ENCODE measurements around the gene ANKRD11. TPM values are rescaled to one million over a fixed set of nuclear protein-coding genes. Genes with fewer than 3 reads are reported as not detected.
A peak's percentile ranks its signal among the peaks of the same experiment; 100 is the strongest.

The ANKRD11 gene
- total and polyA plus RNA-seq, 12 donors, result 47.7 to 93.6 (median 66.2) TPM

GRCh38 chr16:89278441-89279240, 211.7 kb downstream of the ANKRD11 start:
- no peak for TF ChIP-seq CTCF (IDR thresholded peaks at IDR 0.05)
- no peak for DNase-seq
- peaks cover 3 to 95% (median 51%) of the 10 kb centered on the region in 9 donors for H3K36me3 ChIP-seq
- 85 to 92% methylated on average over 35 to 36 of the region's 36 CpGs for WGBS, 2 donors
- no peak overlapping the region for H3K4me3 ChIP-seq
- intact Hi-C loops (cut with DNase I), result no loop called here
- peaks cover 0 to 8% (median 0%) of the 10 kb centered on the region in 9 donors for H3K4me1 ChIP-seq
- no peaks in the 10 kb centered on the region for H3K9me3 ChIP-seq
- H3K27me3 ChIP-seq, result no peaks in the 10 kb centered on the region
- ATAC-seq, result no peak
- no peak overlapping the region for H3K27ac ChIP-seq

- H3K4me3 ChIP-seq, result no peak overlapping the region
- DNase-seq, result no peak
- H3K9me3 ChIP-seq, result no peaks in the 10 kb centered on the region
- peak in 2 of 8 donors; percentile 13 to 48 for ATAC-seq
- intact Hi-C loops (cut with DNase I), result no loop called here
- no peak for TF ChIP-seq CTCF (IDR thresholded peaks at IDR 0.05)
- peaks cover 4 to 95% (median 49%) of the 10 kb centered on the region in 9 donors for H3K36me3 ChIP-seq
- WGBS, 2 donors, result 71 to 81% methylated on average over 33 of the region's 33 CpGs
- peaks cover 0 to 8% (median 0%) of the 10 kb centered on the region in 9 donors for H3K4me1 ChIP-seq
- no peaks in the 10 kb centered on the region for H3K27me3 ChIP-seq
- H3K27ac ChIP-seq, result no peak overlapping the region
Observed at GRCh38 chr16:89277641-89278341, 212.6 kb downstream of the ANKRD11 start.

GRCh38 chr16:89277049-89277448, 213.3 kb downstream of the ANKRD11 start:
- Histone ChIP-seq H3K4me3 (no peak overlapping the region), H3K27ac (no peak overlapping the region), H3K36me3 (peaks cover 4 to 95% (median 53%) of the 10 kb centered on the region in 9 donors), H3K27me3 (no peaks in the 10 kb centered on the region), H3K9me3 (no peaks in the 10 kb centered on the region), H3K4me1 (peaks cover 0 to 8% (median 0%) of the 10 kb centered on the region in 9 donors)
- WGBS, 2 donors, result 85 to 86% methylated on average over 9 of the region's 9 CpGs
- ATAC-seq, result no peak
- no peak for DNase-seq
- TF ChIP-seq CTCF (IDR thresholded peaks at IDR 0.05), result no peak
- intact Hi-C loops (cut with DNase I), result no loop called here

- H3K36me3 ChIP-seq, result peaks cover 4 to 96% (median 49%) of the 10 kb centered on the region in 9 donors
- 94 to 96% methylated on average over 39 of the region's 39 CpGs for WGBS, 2 donors
- intact Hi-C loops (cut with DNase I), result no loop called here
- no peak overlapping the region for H3K27ac ChIP-seq
- peaks cover 0 to 8% (median 0%) of the 10 kb centered on the region in 9 donors for H3K4me1 ChIP-seq
- TF ChIP-seq CTCF (IDR thresholded peaks at IDR 0.05), result no peak
- DNase-seq (no peak), ATAC-seq (no peak)
- no peaks in the 10 kb centered on the region for H3K27me3 ChIP-seq
- H3K9me3 ChIP-seq, result no peaks in the 10 kb centered on the region
- no peak overlapping the region for H3K4me3 ChIP-seq
Observed at GRCh38 chr16:89275837-89276720, 214.3 kb downstream of the ANKRD11 start.

All from heart right ventricle (tissue), 16 donors.